OCI-LY7 (cell line): ENCODE results near the gene NSA2.

Experiments
- EZH2phosphoT487 ChIP-seq: fragments of 200-600 bp; sonication (generic); IDR thresholded peaks from 2 replicates; pipeline ENCODE4 v1.6.1; 2018; ENCODE audit warnings: low read depth, borderline replicate concordance, mild to moderate bottlenecking, mixed run types, antibody characterized with exemption, low read length, moderate library complexity, mixed read lengths
- TF ChIP-seq, protein P1 (sequence below): fragments of 200-600 bp; sonication (generic); conservative IDR thresholded peaks from 2 replicates; pipeline ENCODE4 v1.5.1; 2014; ENCODE audit warnings: mild to moderate bottlenecking, antibody characterized with exemption, low read length, moderate library complexity, mixed read lengths

DNA sequence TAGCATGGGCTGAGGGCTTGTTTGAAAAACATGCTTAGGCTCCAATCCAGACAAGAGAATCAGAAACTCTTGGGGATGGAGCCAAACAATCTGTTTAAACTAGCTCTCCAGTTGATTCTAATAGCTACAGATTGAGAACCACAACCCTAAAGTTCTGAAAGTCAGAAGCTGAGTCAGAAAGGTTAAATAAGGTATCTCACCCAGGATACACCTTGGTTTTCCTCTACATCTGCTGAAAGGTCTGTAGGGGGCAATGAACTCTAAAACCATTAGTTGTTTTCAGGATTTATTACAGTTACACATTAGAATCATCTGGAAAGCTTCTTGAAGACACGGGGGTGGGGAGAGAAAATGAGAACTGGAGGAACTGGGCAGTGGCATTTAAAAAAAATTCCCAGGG, 5.8 kb upstream of the NSA2 start:
- TF ChIP-seq, protein P1, sequence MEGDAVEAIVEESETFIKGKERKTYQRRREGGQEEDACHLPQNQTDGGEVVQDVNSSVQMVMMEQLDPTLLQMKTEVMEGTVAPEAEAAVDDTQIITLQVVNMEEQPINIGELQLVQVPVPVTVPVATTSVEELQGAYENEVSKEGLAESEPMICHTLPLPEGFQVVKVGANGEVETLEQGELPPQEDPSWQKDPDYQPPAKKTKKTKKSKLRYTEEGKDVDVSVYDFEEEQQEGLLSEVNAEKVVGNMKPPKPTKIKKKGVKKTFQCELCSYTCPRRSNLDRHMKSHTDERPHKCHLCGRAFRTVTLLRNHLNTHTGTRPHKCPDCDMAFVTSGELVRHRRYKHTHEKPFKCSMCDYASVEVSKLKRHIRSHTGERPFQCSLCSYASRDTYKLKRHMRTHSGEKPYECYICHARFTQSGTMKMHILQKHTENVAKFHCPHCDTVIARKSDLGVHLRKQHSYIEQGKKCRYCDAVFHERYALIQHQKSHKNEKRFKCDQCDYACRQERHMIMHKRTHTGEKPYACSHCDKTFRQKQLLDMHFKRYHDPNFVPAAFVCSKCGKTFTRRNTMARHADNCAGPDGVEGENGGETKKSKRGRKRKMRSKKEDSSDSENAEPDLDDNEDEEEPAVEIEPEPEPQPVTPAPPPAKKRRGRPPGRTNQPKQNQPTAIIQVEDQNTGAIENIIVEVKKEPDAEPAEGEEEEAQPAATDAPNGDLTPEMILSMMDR, result no peak
- TF ChIP-seq EZH2phosphoT487, result no peak
